ENCODE data around the gene UCK2. TPM values are rescaled to one million over a fixed set of nuclear protein-coding genes. Genes with fewer than 3 reads are reported as not detected.

The UCK2 gene
- total RNA-seq, 2 donors from 2014 or later: 34.3 to 47.5 TPM

DNA sequence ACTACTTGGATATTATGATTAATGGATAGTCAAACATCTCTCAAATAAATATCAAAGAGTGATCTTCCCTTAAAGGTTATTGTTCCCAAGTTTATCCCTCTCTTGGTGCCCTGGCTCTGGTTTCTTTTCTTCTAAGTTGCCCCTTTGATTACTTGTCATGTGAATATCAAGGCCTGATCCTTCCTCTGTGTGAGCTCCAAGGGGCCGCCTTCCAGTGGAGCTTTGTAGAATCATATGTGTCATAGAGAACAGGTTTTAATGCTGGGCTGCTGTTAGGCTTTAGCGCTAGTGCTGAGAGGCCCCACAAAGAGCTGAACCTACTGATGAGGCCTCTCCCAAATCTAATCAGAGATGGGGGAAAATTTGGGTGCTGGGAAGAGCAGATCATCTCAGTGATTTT is 25.5 kb downstream of the UCK2 start:
- Histone ChIP-seq H3K27ac (no peak overlapping the region), H3K36me3 (no peaks in the 10 kb centered on the region), H3K9me3 (no peaks in the 10 kb centered on the region), H3K4me1 (ENCODE audit: control insufficient read depth in 1 of 2, low read depth in 2 of 2) (peaks cover 10% of the 10 kb centered on the region in 2 donors), H3K27me3 (replicated peaks; ENCODE audit: insufficient read depth) (no peaks in the 10 kb centered on the region), H3K4me3 (no peak overlapping the region)
- ATAC-seq (ENCODE audit: insufficient number of reproducible peaks, low FRiP score, low read depth): no peak
- TF ChIP-seq CTCF (IDR thresholded peaks at IDR 0.05): no peak
- no peak for DNase-seq (ENCODE audit: low spot score)

GRCh38 chr1:165853528-165854075 is 26.2 kb downstream of the UCK2 start:
- Histone ChIP-seq H3K27me3 (replicated peaks; ENCODE audit: insufficient read depth) (no peaks in the 10 kb centered on the region), H3K27ac (no peak overlapping the region), H3K4me3 (no peak overlapping the region), H3K4me1 (ENCODE audit: control insufficient read depth in 1 of 2, low read depth in 2 of 2) (peaks cover 10 to 13% of the 10 kb centered on the region in 2 donors), H3K36me3 (no peaks in the 10 kb centered on the region), H3K9me3 (no peaks in the 10 kb centered on the region)
- no peak for ATAC-seq (ENCODE audit: insufficient number of reproducible peaks, low FRiP score, low read depth)
- no peak for TF ChIP-seq CTCF (IDR thresholded peaks at IDR 0.05)
- DNase-seq (ENCODE audit: low spot score): no peak

GRCh38 chr1:165854101-165854845 is 26.9 kb downstream of the UCK2 start:
- Histone ChIP-seq H3K27me3 (replicated peaks; ENCODE audit: insufficient read depth) (no peaks in the 10 kb centered on the region), H3K9me3 (no peaks in the 10 kb centered on the region), H3K36me3 (no peaks in the 10 kb centered on the region), H3K4me1 (ENCODE audit: control insufficient read depth in 1 of 2, low read depth in 2 of 2) (peaks cover 10 to 13% of the 10 kb centered on the region in 2 donors), H3K27ac (no peak overlapping the region), H3K4me3 (no peak overlapping the region)
- no peak for DNase-seq (ENCODE audit: low spot score)
- TF ChIP-seq CTCF (IDR thresholded peaks at IDR 0.05): no peak
- no peak for ATAC-seq (ENCODE audit: insufficient number of reproducible peaks, low FRiP score, low read depth)

GRCh38 chr1:165855010-165855838 is 27.8 kb downstream of the UCK2 start:
- no peak for DNase-seq (ENCODE audit: low spot score)
- peaks cover 10 to 13% of the 10 kb centered on the region in 2 donors for H3K4me1 ChIP-seq (ENCODE audit: control insufficient read depth in 1 of 2, low read depth in 2 of 2)
- no peaks in the 10 kb centered on the region for H3K27me3 ChIP-seq (replicated peaks; ENCODE audit: insufficient read depth)
- H3K9me3 ChIP-seq: no peaks in the 10 kb centered on the region
- no peak overlapping the region for H3K27ac ChIP-seq
- no peak for ATAC-seq (ENCODE audit: insufficient number of reproducible peaks, low FRiP score, low read depth)
- H3K4me3 ChIP-seq: no peak overlapping the region
- no peak for TF ChIP-seq CTCF (IDR thresholded peaks at IDR 0.05)
- no peaks in the 10 kb centered on the region for H3K36me3 ChIP-seq

GRCh38 chr1:165856021-165856420 is 28.6 kb downstream of the UCK2 start:
- TF ChIP-seq CTCF (IDR thresholded peaks at IDR 0.05): no peak
- Histone ChIP-seq H3K36me3 (no peaks in the 10 kb centered on the region), H3K4me1 (ENCODE audit: control insufficient read depth in 1 of 2, low read depth in 2 of 2) (peaks cover 10 to 13% of the 10 kb centered on the region in 2 donors), H3K27ac (no peak overlapping the region), H3K4me3 (no peak overlapping the region), H3K27me3 (replicated peaks; ENCODE audit: insufficient read depth) (no peaks in the 10 kb centered on the region), H3K9me3 (no peaks in the 10 kb centered on the region)
- ATAC-seq (ENCODE audit: insufficient number of reproducible peaks, low FRiP score, low read depth) (no peak), DNase-seq (ENCODE audit: low spot score) (no peak)
